Measurements from ENCODE around the gene GATA5.

The GATA5 gene

GRCh38 chr20:62487118-62487517 lies 11.3 kb upstream of the GATA5 start:
- no peak for DNase-seq (ENCODE audit: extremely low read depth, low read depth)
- TF ChIP-seq, protein P1, sequence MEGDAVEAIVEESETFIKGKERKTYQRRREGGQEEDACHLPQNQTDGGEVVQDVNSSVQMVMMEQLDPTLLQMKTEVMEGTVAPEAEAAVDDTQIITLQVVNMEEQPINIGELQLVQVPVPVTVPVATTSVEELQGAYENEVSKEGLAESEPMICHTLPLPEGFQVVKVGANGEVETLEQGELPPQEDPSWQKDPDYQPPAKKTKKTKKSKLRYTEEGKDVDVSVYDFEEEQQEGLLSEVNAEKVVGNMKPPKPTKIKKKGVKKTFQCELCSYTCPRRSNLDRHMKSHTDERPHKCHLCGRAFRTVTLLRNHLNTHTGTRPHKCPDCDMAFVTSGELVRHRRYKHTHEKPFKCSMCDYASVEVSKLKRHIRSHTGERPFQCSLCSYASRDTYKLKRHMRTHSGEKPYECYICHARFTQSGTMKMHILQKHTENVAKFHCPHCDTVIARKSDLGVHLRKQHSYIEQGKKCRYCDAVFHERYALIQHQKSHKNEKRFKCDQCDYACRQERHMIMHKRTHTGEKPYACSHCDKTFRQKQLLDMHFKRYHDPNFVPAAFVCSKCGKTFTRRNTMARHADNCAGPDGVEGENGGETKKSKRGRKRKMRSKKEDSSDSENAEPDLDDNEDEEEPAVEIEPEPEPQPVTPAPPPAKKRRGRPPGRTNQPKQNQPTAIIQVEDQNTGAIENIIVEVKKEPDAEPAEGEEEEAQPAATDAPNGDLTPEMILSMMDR (IDR thresholded peaks at IDR 0.05; ENCODE audit: low read depth, low read length) = no peak

GRCh38 chr20:62486484-62486883 lies 10.7 kb upstream of the GATA5 start:
- TF ChIP-seq, protein P1 (IDR thresholded peaks at IDR 0.05; ENCODE audit: low read depth, low read length) = no peak
- no peak for DNase-seq (ENCODE audit: extremely low read depth, low read depth)

DNA sequence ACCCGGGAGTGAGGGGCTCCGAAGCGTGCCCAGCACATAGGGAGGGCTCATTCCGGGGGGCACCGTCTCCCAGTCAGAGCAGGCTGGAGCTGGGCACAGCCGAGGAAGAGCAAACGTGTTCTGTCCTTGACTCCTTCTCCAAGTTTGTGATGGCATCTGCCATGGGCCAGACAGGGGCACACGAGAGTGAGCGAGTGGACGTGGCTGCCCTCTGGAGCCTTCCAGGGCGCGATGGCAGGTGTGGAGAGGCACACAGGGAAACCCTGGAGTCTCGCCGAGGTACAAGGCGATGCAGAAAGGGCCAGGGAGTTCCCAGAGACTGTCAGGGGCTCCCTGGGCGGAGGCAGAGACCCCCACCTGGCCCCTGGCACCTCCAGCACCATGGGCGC lies 9.9 kb upstream of the GATA5 start:
- TF ChIP-seq, protein P1 (IDR thresholded peaks at IDR 0.05; ENCODE audit: low read depth, low read length) = no peak
- no peak for DNase-seq (ENCODE audit: extremely low read depth, low read depth)

GRCh38 chr20:62485062-62485700 lies 9.4 kb upstream of the GATA5 start:
- DNase-seq (ENCODE audit: extremely low read depth, low read depth) = no peak
- TF ChIP-seq, protein P1 (IDR thresholded peaks at IDR 0.05; ENCODE audit: low read depth, low read length) = no peak

GRCh38 chr20:62484478-62484877 lies 8.7 kb upstream of the GATA5 start:
- no peak for DNase-seq (ENCODE audit: extremely low read depth, low read depth)
- TF ChIP-seq, protein P1 (IDR thresholded peaks at IDR 0.05; ENCODE audit: low read depth, low read length) = no peak

GRCh38 chr20:62483613-62484458 lies 8.0 kb upstream of the GATA5 start:
- no peak for DNase-seq (ENCODE audit: extremely low read depth, low read depth)
- TF ChIP-seq, protein P1 (IDR thresholded peaks at IDR 0.05; ENCODE audit: low read depth, low read length) = no peak

DNA sequence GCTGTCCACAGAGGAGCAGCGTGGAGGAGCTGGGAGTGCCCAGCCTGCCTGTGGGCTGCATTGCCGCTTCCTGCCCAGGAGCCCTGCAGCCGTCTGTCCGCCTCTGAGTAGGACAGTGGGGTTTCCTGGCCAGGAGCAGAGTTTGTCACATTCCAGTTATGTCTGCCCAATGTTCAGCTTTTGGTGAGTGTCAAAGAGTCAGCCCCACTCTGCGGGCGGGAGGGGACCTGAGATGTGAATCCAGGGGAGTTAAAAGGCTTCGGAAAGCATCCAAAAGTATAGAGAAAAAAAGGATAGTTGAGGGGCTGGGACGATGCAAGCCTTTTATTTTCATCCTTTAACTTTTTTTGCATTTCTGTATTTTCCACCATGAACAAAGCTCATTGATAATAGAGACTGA lies 7.2 kb upstream of the GATA5 start:
- TF ChIP-seq, protein P1 (IDR thresholded peaks at IDR 0.05; ENCODE audit: low read depth, low read length) = no peak
- no peak for DNase-seq (ENCODE audit: extremely low read depth, low read depth)

All from AG09319 (cell line).